Thyroid gland (tissue), 4 donors: ENCODE results near the gene TESPA1.

Experiments used
- POLR2A ChIP-seq, 2 donors: fragments of 450-650 bp; IDR thresholded peaks; one replicate each; pipeline ENCODE4 v1.6.1; 2017; ENCODE audit warnings: antibody characterized with exemption in 2 of 2, mild to moderate bottlenecking in 2 of 2, moderate library complexity in 1 of 2
- TF ChIP-seq, protein P1 (sequence below), 6 experiments: fragments of 200-600 bp in 3 of 6; fragments of 450-650 bp in 3 of 6; sonication (generic) in 3 of 6; IDR thresholded peaks; one replicate each; pipeline ENCODE4 v1.5.1; 2016 to 2019; ENCODE audit warnings: antibody characterized with exemption in 6 of 6, mild to moderate bottlenecking in 2 of 6, inconsistent platforms in 1 of 6, moderate library complexity in 1 of 6

DNA sequence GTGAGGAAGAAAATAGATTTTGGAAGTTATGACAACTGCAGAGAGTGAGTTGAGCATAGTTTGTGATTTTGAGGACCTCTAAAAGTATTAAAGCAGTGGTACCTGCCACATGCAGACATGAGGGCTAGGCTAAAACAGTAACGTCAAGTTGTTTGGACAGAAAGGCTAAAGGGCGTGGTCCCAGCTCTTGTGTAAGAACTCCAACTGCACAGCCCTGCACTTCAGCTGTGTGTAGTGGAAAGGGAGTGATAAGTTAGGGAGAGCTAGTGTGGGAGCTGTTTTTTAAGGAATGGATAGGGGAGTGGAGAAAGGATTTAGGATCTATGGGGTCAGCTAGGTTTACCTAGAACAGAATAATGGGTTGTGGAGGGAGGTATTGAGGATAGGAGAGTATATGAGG, 39.5 kb downstream of the TESPA1 start:
- TF ChIP-seq, protein P1, sequence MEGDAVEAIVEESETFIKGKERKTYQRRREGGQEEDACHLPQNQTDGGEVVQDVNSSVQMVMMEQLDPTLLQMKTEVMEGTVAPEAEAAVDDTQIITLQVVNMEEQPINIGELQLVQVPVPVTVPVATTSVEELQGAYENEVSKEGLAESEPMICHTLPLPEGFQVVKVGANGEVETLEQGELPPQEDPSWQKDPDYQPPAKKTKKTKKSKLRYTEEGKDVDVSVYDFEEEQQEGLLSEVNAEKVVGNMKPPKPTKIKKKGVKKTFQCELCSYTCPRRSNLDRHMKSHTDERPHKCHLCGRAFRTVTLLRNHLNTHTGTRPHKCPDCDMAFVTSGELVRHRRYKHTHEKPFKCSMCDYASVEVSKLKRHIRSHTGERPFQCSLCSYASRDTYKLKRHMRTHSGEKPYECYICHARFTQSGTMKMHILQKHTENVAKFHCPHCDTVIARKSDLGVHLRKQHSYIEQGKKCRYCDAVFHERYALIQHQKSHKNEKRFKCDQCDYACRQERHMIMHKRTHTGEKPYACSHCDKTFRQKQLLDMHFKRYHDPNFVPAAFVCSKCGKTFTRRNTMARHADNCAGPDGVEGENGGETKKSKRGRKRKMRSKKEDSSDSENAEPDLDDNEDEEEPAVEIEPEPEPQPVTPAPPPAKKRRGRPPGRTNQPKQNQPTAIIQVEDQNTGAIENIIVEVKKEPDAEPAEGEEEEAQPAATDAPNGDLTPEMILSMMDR (IDR thresholded peaks at IDR 0.05): no peak
- TF ChIP-seq POLR2A (IDR thresholded peaks at IDR 0.05): no peak
